ENCODE data around the gene ARHGEF4.

ARHGEF4 gene

DNA sequence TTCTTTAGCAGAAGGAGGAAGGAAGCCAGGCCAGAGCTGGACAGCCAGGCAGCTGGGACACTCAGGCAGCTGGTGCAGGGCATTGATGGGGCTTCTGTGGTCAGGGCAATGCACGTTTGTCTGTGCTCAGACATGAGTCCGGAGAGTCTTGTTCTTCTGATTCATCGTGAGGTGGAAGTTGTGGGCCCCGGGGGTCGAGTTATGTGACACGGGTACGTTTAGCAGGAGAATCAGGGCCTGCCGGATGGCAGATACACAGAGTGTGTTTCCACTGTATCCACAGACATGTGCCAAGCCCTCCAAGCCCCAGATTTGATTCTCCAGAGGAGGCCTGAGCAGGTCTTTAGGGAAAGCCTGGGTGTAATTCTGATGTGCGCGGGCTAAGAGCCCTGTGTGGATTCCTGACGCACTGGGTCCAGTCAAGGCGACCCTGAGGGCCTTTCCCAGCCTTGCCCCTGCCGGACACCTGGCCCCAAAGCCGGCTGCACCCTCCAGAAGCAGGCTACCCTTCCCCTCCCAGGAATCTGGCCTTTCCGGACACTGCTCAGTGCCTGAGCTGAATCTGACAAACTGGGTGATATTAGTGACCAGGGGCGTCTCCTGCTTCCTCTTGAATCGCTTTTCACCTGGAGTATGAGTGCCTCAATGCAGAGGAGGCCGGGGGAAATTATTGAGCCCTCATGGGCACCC lies 10.1 kb downstream of the ARHGEF4 start:
- TF ChIP-seq, protein P1, sequence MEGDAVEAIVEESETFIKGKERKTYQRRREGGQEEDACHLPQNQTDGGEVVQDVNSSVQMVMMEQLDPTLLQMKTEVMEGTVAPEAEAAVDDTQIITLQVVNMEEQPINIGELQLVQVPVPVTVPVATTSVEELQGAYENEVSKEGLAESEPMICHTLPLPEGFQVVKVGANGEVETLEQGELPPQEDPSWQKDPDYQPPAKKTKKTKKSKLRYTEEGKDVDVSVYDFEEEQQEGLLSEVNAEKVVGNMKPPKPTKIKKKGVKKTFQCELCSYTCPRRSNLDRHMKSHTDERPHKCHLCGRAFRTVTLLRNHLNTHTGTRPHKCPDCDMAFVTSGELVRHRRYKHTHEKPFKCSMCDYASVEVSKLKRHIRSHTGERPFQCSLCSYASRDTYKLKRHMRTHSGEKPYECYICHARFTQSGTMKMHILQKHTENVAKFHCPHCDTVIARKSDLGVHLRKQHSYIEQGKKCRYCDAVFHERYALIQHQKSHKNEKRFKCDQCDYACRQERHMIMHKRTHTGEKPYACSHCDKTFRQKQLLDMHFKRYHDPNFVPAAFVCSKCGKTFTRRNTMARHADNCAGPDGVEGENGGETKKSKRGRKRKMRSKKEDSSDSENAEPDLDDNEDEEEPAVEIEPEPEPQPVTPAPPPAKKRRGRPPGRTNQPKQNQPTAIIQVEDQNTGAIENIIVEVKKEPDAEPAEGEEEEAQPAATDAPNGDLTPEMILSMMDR (IDR thresholded peaks at IDR 0.05; ENCODE audit: insufficient read depth, missing control alignments) = no peak
- DNase-seq (ENCODE audit: insufficient read length, low spot score) = no peak
- FAIRE-seq = no peak

DNA sequence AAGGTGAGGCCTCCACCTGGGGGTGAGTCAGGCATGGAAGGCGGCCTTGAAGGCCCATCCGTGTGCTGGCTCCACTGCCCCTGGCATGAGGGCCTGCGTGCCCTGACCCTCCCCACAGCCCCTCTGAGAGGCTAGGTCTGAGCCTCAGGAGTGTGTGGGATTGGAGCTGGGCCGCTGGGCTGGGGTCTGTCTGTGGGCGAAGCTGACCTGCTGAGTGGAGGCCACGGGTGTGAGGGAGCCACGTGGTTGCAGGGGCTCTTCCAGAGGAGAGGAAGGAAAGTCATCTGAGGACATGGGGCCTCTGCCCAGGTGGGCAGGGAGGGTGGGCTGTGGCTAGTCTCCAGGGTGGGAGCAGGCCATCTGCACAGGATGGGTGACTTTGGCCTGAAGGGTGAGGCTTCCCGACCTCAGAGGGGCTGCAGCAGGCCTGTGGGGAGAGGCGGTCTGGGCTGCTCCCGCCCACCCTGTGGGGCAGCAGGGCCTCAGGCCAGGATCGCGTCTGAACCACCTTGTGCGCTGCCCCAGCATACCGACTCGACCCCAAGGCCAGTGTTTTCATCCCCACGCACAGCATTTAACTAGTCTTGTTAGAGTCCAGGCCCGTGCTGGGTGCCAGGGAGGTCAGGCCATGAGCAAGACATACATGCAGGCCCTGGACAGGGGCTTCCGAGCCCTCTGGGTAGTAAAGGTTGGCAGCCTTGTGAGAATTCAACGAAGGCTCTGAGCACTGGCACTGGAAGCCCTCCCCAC lies 11.2 kb downstream of the ARHGEF4 start:
- TF ChIP-seq, protein P1 (IDR thresholded peaks at IDR 0.05; ENCODE audit: insufficient read depth, missing control alignments) = no peak
- DNase-seq (ENCODE audit: insufficient read length, low spot score) (no peak), FAIRE-seq (no peak)

DNA sequence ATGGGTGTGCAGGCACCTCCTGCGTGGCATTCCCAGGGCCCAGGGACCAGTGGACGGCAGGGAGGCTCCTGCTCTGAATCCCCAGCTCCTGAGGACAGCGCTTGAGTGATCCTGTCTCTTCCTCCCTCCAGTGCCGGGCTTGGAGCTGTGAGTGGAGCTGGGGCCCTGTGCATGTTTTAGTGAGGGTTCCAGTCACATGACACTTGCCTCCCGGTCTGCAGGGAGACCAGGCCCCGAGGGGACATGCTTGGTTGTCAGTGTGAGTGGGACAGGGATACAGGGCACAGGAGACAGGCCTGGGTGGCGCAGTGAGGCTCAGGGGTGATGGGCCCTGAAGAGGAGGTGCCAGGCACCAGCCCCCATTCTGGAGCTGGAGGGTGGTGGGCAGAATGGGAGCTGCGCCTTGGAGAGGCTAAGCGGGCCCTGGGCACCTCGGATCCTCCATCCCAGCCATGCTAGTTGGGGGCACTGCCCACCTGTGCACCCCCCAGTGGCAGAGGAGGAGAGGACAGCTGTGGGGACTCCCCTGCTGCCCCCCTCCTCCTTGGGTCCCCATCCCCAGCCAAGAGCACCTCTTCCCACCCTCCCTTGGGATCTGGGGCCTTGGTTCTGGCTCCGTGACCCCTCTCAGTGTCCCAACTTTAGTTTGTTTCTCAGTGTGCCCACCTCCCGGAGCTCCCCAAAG lies 12.0 kb downstream of the ARHGEF4 start:
- DNase-seq (ENCODE audit: insufficient read length, low spot score) = no peak
- TF ChIP-seq, protein P1 (IDR thresholded peaks at IDR 0.05; ENCODE audit: insufficient read depth, missing control alignments) = no peak
- no peak for FAIRE-seq

DNA sequence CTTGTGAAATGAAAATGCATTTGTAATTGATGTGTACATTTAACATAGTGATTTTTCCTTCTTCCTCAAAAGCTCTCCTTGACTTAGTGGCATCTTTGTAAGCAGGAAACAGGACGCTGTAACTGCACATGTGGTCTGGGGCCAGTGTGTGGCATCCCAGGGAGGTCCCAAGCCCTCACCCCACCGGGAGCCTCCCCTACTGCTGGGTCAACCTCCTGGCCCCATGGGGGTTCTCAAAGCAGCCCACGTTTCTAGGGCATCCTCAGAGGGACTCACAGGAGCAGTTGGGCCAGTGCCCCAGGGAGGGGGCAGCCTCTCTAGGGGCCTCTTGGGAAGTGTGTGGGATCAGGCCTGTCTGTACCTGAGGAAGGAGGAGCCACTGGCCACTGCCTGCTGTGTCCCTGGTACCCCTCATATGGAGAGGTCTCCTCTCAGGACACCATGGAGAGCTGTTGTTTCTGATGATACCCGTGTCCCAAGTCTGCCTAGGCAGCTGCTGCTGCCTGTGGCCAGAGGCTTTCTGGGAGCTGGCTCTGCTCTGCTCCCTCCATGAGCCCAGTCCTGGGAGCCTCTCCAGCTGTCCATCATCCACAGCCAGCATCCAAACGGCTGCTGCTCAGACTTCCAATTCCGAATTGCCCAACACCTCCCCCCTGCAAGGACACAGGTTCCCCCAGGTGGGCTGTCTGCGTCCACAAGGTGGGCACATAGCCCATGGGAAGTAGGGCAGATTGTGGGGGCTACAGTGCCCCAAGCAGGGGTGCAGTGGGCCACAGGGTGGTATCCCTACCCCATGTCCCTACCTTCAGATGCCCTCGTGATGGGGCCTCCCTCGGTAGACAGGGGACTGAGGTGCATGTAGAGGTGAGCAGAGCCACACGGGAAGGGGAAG lies 13.4 kb downstream of the ARHGEF4 start:
- TF ChIP-seq, protein P1 (IDR thresholded peaks at IDR 0.05; ENCODE audit: insufficient read depth, missing control alignments) = no peak
- DNase-seq (ENCODE audit: insufficient read length, low spot score) (no peak), FAIRE-seq (no peak)

DNA sequence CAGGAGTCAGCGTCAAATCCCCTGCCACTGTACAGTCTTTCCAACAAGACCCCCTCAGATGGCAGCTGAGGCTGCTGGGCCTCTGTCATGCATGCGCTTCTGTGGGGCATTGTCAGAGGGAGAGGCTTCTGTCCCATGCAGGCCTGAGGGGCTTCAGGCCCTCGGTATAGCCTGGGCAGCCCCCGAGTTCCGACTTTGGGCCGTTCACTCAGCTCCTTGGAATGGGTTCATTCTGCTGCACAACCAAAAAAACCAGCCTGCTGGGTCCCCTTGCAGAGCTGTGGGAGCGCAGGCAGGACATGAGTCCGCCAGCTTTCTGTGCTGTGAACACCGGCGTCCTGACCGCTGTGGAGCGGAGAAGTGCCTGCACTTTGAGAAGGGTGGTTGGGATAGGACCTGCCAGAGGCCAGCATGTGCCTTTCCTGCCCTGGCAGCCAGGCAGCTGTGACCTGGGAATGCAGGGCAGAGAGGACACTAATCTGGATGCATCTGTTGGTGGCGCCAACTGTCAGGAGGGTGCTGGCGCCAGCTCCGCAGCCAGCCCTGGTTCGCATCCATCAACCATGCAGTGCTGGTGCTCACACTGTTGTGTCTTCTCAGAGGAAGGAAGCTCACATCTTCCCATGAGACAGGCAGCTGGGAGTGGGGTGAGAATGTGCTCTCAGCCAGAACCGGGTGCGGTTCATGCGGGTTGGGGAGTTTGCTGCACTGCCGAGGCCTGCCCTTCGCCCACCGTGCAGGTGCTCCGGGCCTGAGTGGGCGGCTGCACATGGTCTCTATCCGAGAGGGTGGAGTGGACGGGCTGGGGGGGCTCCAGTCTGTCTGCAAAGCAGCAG lies 14.3 kb downstream of the ARHGEF4 start:
- no peak for DNase-seq (ENCODE audit: insufficient read length, low spot score)
- TF ChIP-seq, protein P1 (IDR thresholded peaks at IDR 0.05; ENCODE audit: insufficient read depth, missing control alignments) = no peak

More for the DNA sequence above, 14.3 kb downstream of the ARHGEF4 start:
- no peak for FAIRE-seq
